ENCODE measurements around the gene ARHGEF25. TPM values are rescaled to one million over a fixed set of nuclear protein-coding genes. Genes with fewer than 3 reads are reported as not detected.
"Not testable (repeated sequence)": the region's sequence is repeated elsewhere in the genome, so short reads cannot be mapped to it uniquely, and the experiment has no call there.

ARHGEF25 gene
- total RNA-seq, 1 donor from 2014 or later, result 2.0 TPM

- no peak for DNase-seq (ENCODE audit: extremely low read depth, low read depth, low spot score)
Observed at GRCh38 chr12:57584690-57585089, 26.5 kb upstream of the ARHGEF25 start.

GRCh38 chr12:57585156-57585555 lies 26.1 kb upstream of the ARHGEF25 start:
- no peak for DNase-seq (ENCODE audit: extremely low read depth, low read depth, low spot score)

- no peak for DNase-seq (ENCODE audit: extremely low read depth, low read depth, low spot score)
Observed at GRCh38 chr12:57586128-57586527, 25.1 kb upstream of the ARHGEF25 start.

GRCh38 chr12:57586832-57587429 lies 24.3 kb upstream of the ARHGEF25 start:
- no peak for DNase-seq (ENCODE audit: extremely low read depth, low read depth, low spot score)

GRCh38 chr12:57588951-57589610 lies 22.2 kb upstream of the ARHGEF25 start:
- DNase-seq (ENCODE audit: extremely low read depth, low read depth, low spot score), result not testable (repeated sequence)

- no peak for DNase-seq (ENCODE audit: extremely low read depth, low read depth, low spot score)
Observed at GRCh38 chr12:57590479-57590863, 20.8 kb upstream of the ARHGEF25 start.

- no peak for DNase-seq (ENCODE audit: extremely low read depth, low read depth, low spot score)
Observed at GRCh38 chr12:57590864-57591781, 20.1 kb upstream of the ARHGEF25 start, which contains the start of gene PIP4K2C. Gene PIP4K2C, plus strand, starts transcription at chr12:57591192. Its CDS starts 98 bp downstream, at chr12:57591290.

- no peak for DNase-seq (ENCODE audit: extremely low read depth, low read depth, low spot score)
Observed at GRCh38 chr12:57591782-57592325, 19.4 kb upstream of the ARHGEF25 start.

- no peak for DNase-seq (ENCODE audit: extremely low read depth, low read depth, low spot score)
Observed at GRCh38 chr12:57592551-57593165, 18.6 kb upstream of the ARHGEF25 start.

GRCh38 chr12:57593187-57593586 lies 18.0 kb upstream of the ARHGEF25 start:
- DNase-seq (ENCODE audit: extremely low read depth, low read depth, low spot score), result no peak

GRCh38 chr12:57600395-57600794 lies 10.8 kb upstream of the ARHGEF25 start:
- no peak for DNase-seq (ENCODE audit: extremely low read depth, low read depth, low spot score)

GRCh38 chr12:57602544-57602943 lies 8.7 kb upstream of the ARHGEF25 start:
- no peak for DNase-seq (ENCODE audit: extremely low read depth, low read depth, low spot score)

- no peak for DNase-seq (ENCODE audit: extremely low read depth, low read depth, low spot score)
Observed at GRCh38 chr12:57603324-57603723, 7.9 kb upstream of the ARHGEF25 start.

- no peak for DNase-seq (ENCODE audit: extremely low read depth, low read depth, low spot score)
Observed at GRCh38 chr12:57603815-57604453, 7.3 kb upstream of the ARHGEF25 start.

GRCh38 chr12:57604454-57604991 lies 6.7 kb upstream of the ARHGEF25 start, which contains the start of gene DTX3:
Gene DTX3, plus strand, starts transcription at chr12:57604824. Its CDS starts 1,694 bp downstream, at chr12:57606518.
- DNase-seq (ENCODE audit: extremely low read depth, low read depth, low spot score), result no peak

- DNase-seq (ENCODE audit: extremely low read depth, low read depth, low spot score), result no peak
Observed at GRCh38 chr12:57604992-57605810, 6.0 kb upstream of the ARHGEF25 start.

- DNase-seq (ENCODE audit: extremely low read depth, low read depth, low spot score), result no peak
Observed at GRCh38 chr12:57605811-57606311, 5.4 kb upstream of the ARHGEF25 start.

GRCh38 chr12:57606399-57606798 lies 4.8 kb upstream of the ARHGEF25 start:
- DNase-seq (ENCODE audit: extremely low read depth, low read depth, low spot score), result no peak

- DNase-seq (ENCODE audit: extremely low read depth, low read depth, low spot score), result no peak
Observed at GRCh38 chr12:57606821-57607220, 4.4 kb upstream of the ARHGEF25 start.
